ENCODE data around the gene NUDT21. TPM values are rescaled to one million over a fixed set of nuclear protein-coding genes. Genes with fewer than 3 reads are reported as not detected.
"Not testable (repeated sequence)": the region's sequence is repeated elsewhere in the genome, so short reads cannot be mapped to it uniquely, and the experiment has no call there.

NUDT21 gene
- total RNA-seq, 2 donors from 2014 or later, result 92.4 to 135 TPM

- H3K9ac ChIP-seq (ENCODE audit: low read depth in 2 of 2, low read length in 2 of 2), result no peak overlapping the region
- no peak for DNase-seq
- H3K4me3 ChIP-seq, result no peak overlapping the region
- H3K4me1 ChIP-seq, result no peaks in the 10 kb centered on the region
- intact Hi-C loops (cut with DNase I), result no loop called here
- H3K9me3 ChIP-seq, result no peaks in the 10 kb centered on the region
- no peak overlapping the region for H3K27ac ChIP-seq
- H3K36me3 ChIP-seq, result peaks cover 8% of the 10 kb centered on the region
- no peak for TF ChIP-seq CTCF (IDR thresholded peaks at IDR 0.05)
- H3K27me3 ChIP-seq, result no peaks in the 10 kb centered on the region
These were observed 52.1 kb downstream of the NUDT21 start for GRCh38 chr16:56399047-56399446.

DNA sequence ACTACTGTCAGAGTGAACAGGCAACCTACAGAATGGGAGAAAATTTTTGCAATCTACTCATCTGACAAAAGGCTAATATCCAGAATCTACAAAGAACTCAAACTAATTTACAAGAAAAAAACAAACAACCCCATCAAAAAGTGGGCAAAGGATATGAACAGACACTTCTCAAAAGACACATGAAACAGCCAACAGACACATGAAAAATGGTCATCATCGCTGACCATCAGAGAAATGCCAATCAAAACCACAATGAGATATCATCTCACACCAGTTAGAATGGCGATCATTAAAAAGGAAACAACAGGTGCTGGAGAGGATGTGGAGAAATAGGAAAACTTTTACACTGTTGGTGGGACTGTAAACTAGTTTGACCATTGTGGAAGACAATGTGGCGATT, 54.4 kb downstream of the NUDT21 start:
- intact Hi-C loops (cut with DNase I); H3K4me1 ChIP-seq; H3K27ac ChIP-seq; DNase-seq; H3K9ac ChIP-seq (ENCODE audit: low read depth in 2 of 2, low read length in 2 of 2); H3K27me3 ChIP-seq; H3K36me3 ChIP-seq; H3K4me3 ChIP-seq; H3K9me3 ChIP-seq: not testable (repeated sequence)

DNA sequence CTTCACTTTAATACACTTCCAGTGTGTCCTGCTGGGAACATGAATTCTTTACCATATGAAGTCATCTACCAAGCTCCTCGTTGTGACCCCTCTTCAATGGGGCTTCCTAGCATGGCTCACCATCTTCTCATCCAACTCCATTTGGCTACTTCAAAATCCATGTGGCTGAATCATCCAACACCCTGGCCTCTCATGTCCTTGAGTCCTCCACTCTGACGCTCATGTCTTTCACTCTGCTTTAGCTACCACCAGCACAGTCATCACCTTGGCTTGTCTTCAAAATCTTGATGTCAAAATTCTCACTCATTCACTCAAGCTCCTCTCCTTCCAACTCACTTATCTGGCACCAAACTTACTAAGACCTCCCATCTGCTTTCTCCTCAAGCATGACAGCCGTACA, 61.6 kb downstream of the NUDT21 start:
- H3K36me3 ChIP-seq, result no peaks in the 10 kb centered on the region
- no peak for DNase-seq

DNA sequence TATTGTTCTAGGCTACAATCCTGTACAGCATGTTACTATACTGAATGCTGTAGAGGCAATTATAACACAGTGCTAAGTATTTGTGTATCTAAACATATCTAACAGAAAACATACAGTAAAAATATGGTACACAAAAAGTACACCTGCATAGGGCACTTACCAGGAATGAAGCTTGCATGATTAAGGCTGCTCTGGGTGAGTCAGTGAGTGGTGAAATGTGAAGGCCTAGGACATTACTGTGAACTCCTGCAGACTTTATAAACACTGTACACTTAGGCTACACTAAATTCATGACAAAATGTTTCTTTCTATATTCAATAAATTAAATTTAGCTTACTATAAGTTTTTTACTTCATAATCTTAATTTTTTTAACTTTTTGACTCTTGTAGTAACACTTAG, 62.9 kb downstream of the NUDT21 start:
- no peaks in the 10 kb centered on the region for H3K9me3 ChIP-seq
- H3K36me3 ChIP-seq, result no peaks in the 10 kb centered on the region
- no peak overlapping the region for H3K27ac ChIP-seq
- no peaks in the 10 kb centered on the region for H3K4me1 ChIP-seq
- H3K4me3 ChIP-seq, result no peak overlapping the region
- no peak for TF ChIP-seq CTCF (IDR thresholded peaks at IDR 0.05)
- no peak overlapping the region for H3K9ac ChIP-seq (ENCODE audit: low read depth in 2 of 2, low read length in 2 of 2)
- intact Hi-C loops (cut with DNase I), result no loop called here
- H3K27me3 ChIP-seq, result no peaks in the 10 kb centered on the region
- no peak for DNase-seq

More for the DNA sequence above, 61.6 kb downstream of the NUDT21 start:
- H3K9ac ChIP-seq (ENCODE audit: low read depth in 2 of 2, low read length in 2 of 2), result no peak overlapping the region
- H3K4me3 ChIP-seq, result no peak overlapping the region
- H3K27ac ChIP-seq, result no peak overlapping the region
- intact Hi-C loops (cut with DNase I), result no loop called here
- no peaks in the 10 kb centered on the region for H3K27me3 ChIP-seq
- no peaks in the 10 kb centered on the region for H3K4me1 ChIP-seq
- no peak for TF ChIP-seq CTCF (IDR thresholded peaks at IDR 0.05)
- no peaks in the 10 kb centered on the region for H3K9me3 ChIP-seq

DNA sequence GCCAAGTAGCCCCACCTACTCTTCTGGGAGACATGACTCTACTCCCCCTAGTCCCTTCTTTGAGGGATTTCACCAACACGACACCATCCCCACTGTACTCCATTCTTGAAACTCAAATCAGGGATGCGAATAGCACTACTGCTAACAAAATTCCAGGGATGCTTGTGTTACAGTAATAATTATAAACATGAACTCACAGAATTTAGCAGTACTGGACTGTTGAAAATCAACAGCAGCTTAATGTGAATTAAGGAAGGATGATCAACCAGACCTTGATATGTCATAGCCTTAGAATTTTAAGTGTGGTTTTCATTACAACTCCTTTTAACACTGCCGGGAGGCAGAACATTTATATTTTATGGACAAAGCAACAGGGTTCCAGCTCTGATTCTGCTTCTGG, 63.7 kb downstream of the NUDT21 start:
- H3K9ac ChIP-seq (ENCODE audit: low read depth in 2 of 2, low read length in 2 of 2), result no peak overlapping the region
- H3K36me3 ChIP-seq, result no peaks in the 10 kb centered on the region
- H3K27me3 ChIP-seq, result no peaks in the 10 kb centered on the region
- TF ChIP-seq CTCF (IDR thresholded peaks at IDR 0.05), result no peak
- no peak for DNase-seq
- no peaks in the 10 kb centered on the region for H3K9me3 ChIP-seq
- intact Hi-C loops (cut with DNase I), result no loop called here
- no peak overlapping the region for H3K27ac ChIP-seq
- H3K4me1 ChIP-seq, result no peaks in the 10 kb centered on the region
- no peak overlapping the region for H3K4me3 ChIP-seq

DNA sequence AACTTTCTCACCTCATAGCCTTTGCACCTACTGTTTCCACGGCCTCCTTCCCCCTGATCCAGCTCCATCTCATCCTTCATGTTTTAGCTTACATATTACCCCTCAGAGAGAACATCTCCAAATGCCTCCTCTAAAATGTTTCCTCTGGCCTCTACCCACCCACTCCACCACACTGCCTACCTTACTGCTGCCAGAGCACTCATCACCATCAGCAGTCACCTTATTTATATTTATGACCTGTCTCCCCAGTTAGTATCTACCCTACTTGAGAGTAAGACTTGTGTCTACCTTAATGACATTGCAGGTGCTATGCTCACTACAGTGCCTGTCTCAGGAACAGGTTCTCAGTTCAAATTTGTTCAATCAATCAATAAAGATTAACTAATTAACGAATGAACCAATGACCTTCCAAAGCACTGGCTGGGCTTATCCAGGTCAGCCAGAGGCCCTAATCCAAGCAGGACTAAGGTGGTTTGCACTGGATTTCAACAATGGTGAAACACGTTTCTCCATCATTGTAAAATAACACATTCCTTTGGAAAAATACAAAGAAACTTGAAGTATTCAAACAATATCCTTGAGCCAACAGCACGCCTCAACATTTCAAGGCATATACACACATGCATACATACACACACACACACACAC, 66.9 kb downstream of the NUDT21 start:
- Histone ChIP-seq H3K4me1 (no peaks in the 10 kb centered on the region), H3K4me3 (no peak overlapping the region), H3K27me3 (no peaks in the 10 kb centered on the region), H3K36me3 (peaks cover 11% of the 10 kb centered on the region), H3K27ac (no peak overlapping the region), H3K9me3 (no peaks in the 10 kb centered on the region), H3K9ac (ENCODE audit: low read depth in 2 of 2, low read length in 2 of 2) (no peak overlapping the region)
- intact Hi-C loops (cut with DNase I), result no loop called here
- no peak for TF ChIP-seq CTCF (IDR thresholded peaks at IDR 0.05)
- no peak for DNase-seq

Measured in colonic mucosa (tissue), 4 donors.